ENCODE data around the gene SULT1C2.
"Not testable (repeated sequence)": the region's sequence is repeated elsewhere in the genome, so short reads cannot be mapped to it uniquely, and the experiment has no call there.

Gene SULT1C2

DNA sequence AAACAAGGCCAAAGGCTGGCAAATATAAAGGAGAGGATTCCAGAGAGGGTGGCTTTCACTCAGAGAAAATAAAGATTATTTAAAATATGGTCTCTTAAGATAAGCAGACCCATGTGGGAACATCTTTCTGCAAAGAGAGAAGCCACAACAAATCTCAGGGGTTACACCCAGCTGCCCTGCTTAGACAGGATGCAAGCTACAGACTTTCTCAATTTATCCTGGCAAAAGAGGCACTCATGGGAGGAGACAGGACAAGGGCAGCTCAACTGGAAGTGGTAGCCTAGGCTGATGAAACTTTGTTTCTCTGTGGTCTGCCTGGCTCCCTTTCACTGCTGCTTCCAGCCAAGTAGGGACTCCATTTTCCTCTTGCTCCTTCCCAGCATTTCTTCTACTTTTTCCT is 63.2 kb downstream of the SULT1C2 start:
- no peak for DNase-seq (ENCODE audit: low read depth in 3 of 3)

DNA sequence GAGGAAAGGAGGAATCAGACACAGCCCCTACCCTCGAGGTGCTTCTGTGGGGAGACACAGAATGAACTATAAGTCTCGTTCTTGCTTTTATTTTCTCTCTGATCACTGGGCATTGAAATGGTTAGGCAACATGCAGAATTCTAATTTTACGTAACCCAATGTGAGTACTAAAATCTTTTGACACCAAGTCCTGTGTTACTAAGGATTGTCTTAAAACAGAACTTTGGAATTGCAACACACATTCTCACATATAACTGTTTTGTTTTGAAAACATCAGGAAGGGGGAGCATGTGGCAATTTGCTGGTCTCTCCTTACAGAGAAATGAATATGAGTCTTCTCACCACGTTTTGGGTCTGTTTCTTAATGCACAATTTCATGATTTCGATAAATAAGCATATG is 65.4 kb downstream of the SULT1C2 start:
- no peak for DNase-seq (ENCODE audit: low read depth in 3 of 3)

DNA sequence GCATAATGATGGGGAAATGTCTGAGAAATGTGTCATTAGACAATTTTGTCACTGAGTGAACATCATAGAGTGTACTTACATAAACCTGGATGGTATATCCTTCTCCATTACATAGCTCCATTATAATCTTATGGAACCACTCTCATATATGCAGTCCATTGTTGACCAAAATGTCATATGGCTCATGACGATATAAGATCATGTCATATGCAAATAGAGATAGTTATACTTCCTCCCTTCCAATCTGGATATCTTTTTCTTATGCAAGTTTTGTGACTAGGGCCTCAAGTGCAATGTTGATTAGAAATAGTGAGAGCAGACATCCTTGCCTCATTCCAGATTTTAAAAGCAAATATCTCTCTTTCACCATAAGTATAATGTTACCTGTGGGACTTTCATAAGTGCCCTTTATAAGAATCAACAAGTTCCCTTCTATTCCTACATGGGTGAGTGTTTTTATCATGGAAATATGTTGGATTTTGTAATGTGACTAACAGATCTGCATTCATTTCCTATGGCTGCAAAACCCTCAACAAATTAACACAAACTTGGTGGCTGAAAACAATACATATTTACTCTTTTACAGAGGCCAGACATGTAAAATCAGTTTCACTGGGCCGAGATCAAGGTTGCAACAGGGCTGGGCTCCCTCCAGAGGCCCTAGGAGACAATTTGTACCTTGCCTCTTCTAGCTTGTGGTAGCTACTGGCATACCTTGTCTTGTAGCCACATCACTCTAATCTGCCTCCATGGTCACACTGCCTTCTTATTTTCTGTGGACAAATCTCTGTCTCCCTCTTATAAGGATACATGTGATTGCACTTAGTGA is 67.4 kb downstream of the SULT1C2 start:
- DNase-seq (ENCODE audit: low read depth in 3 of 3) = no peak

DNA sequence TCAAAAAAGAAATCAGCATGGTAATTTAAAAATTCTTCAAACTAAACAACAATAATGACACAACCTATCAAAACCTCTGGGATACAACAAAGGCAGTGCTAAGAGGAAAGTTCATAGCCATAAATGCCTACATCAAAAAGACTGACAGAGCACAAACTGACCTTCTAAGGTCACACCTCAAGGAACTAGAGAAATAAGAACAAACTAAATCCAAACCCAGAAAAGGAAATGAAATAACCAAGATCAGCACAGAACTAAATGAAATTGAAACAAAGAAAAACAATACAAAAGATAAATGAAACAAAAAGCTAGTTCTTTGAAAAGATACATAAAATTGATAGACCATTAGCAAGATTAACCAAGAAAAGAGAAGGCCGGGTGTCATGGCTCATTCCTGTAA is 70.6 kb downstream of the SULT1C2 start:
- not testable (repeated sequence) for DNase-seq (ENCODE audit: low read depth in 3 of 3)

Measured in stimulated activated CD4-positive, alpha-beta T cell treated with anti-CD3 and anti-CD28 coated beads, TNF-alpha, amount 100 ng/mL, for 4 hours (primary cell).